ENCODE results near the gene SEC62. TPM values are rescaled to one million over a fixed set of nuclear protein-coding genes. Genes with fewer than 3 reads are reported as not detected.
"Not testable (repeated sequence)": the region's sequence is repeated elsewhere in the genome, so short reads cannot be mapped to it uniquely, and the experiment has no call there.

The SEC62 gene
- total RNA-seq, 1 donor from 2014 or later = 68.9 TPM

DNA sequence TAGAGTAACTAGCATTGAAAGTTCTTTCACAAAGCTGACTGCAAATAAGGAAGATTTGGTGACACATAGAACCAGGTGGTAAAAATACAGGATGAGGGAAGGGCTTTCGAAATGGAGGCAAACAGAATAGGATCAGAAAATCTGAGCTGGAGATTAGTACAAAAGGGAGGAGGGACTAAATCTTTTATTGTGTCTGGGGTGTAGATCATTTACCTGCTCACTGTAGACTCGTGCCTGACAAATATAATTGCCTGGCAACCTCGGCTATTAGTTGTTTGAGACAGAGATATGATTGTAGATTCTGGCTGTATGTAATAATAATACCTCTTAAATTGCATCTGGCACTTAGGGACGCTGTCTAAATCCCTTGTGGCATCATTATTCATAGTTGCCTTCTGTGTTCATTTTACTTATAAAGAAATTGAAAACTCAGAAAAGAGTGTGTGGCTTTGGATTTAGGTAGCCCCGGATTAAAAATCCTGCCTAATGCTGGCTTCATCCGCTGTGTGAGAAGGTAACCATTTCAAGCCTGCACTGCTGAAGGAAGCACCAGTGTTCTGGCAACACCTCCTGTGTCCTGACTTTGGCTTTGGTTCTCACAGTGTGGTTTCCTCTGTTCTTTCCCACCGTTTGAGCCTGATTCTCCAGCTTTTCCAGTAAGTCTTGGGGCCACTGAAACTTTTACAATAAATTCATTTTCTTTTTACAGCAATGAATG is 46.2 kb downstream of the SEC62 start:
- intact Hi-C loops (cut with micrococcal nuclease) = no loop called here

GRCh38 chr3:170016057-170016456 is 49.5 kb downstream of the SEC62 start:
- intact Hi-C loops (cut with micrococcal nuclease) = no loop called here

GRCh38 chr3:170019306-170019705 is 52.7 kb downstream of the SEC62 start:
- intact Hi-C loops (cut with micrococcal nuclease) = not testable (repeated sequence)

GRCh38 chr3:170021083-170021482 is 54.5 kb downstream of the SEC62 start:
- intact Hi-C loops (cut with micrococcal nuclease) = no loop called here

- intact Hi-C loops (cut with micrococcal nuclease) = no loop called here
These were observed 55.7 kb downstream of the SEC62 start for GRCh38 chr3:170022336-170022735.

DNA sequence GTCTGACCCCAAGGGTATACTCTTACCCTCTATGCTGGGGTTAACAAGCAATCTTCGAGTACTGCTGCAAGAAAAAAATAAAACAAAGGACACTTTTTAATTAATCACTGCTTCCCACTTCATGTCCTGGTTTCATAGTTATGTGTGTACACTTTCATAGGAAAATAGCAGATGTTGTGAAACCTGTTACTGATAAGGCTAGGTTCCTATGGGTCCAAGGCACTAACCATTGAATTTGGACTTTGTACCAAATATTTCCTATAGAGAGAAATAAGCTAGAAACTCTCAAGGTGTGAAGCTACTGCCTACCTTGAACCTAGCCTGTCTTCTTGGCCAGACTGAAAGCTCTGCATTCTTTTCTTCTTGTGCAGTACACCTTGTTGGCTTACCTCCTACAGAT is 56.6 kb downstream of the SEC62 start:
- intact Hi-C loops (cut with micrococcal nuclease) = no loop called here

- intact Hi-C loops (cut with micrococcal nuclease) = no loop called here
These were observed 58.0 kb downstream of the SEC62 start for GRCh38 chr3:170024581-170024980.

- intact Hi-C loops (cut with micrococcal nuclease) = loop anchor here (2.0 kb wide), 1 partner anchor 21 kb away; no protein-coding TSS in a partner anchor
These were observed 60.9 kb downstream of the SEC62 start for GRCh38 chr3:170027233-170028102.

GRCh38 chr3:170033489-170033888 is 66.9 kb downstream of the SEC62 start:
- intact Hi-C loops (cut with micrococcal nuclease) = loop anchor here (2.0 to 10.0 kb wide), 2 partner anchors 67 to 369 kb away; partner anchors contain the start of genes MECOM and SEC62

DNA sequence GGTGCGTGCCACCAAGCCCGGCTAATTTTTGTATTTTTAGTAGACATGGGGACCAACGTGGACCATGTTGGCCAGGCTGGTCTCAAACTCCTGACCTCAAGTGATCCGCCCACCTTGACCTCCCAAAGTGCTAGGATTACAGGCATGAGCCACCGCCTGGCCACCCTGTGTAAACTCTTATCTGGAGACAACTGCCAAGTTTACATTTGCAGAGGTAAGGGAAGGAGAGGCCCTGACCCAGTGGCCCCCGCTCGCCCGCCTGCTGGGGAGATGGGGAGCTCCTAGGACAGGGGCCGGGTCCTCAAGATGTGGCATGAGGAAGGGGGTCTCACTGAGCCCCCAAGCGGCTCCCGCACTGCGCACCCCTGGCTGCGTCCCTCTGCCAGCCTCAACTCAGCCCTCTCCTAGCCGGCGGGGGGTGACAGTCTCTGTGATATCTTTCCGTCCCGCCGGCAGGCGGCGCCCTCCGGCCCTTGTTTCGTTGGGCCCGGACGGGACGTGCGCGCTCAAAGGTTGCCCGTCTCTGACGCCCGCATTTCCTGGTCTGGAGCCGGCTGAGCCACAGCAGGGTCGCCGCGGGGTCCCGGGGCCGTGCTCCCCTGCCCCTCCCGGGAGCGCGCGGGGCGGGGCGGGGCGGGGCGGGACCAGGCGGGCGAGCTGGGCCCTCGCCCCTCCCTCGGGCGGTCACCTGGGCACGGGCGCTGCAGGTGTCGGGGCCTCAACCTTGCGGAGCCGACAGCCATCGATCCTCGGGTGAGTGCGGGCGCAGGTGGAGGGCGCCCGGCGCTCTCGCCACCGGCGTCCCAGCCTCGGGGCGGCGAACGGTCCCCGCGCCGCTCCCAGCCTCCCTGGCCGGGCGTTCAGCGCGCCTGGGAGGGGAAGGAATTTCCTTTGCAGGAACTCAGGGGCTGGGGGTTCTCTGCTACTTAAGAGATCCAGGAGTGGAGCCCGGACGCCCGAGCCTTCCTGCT is 71.1 kb downstream of the SEC62 start, which contains the start of gene GPR160:
Gene GPR160, plus strand, starts transcription at position 533 of the 971 bp plus-strand sequence. CDS start 45,978 bp downstream, outside the sequence.
- intact Hi-C loops (cut with micrococcal nuclease) = loop anchor here (1.0 to 10.0 kb wide), 9 partner anchors 17 to 373 kb away; partner anchors contain the start of genes LRRC34, LRRIQ4, MECOM and PHC3

DNA sequence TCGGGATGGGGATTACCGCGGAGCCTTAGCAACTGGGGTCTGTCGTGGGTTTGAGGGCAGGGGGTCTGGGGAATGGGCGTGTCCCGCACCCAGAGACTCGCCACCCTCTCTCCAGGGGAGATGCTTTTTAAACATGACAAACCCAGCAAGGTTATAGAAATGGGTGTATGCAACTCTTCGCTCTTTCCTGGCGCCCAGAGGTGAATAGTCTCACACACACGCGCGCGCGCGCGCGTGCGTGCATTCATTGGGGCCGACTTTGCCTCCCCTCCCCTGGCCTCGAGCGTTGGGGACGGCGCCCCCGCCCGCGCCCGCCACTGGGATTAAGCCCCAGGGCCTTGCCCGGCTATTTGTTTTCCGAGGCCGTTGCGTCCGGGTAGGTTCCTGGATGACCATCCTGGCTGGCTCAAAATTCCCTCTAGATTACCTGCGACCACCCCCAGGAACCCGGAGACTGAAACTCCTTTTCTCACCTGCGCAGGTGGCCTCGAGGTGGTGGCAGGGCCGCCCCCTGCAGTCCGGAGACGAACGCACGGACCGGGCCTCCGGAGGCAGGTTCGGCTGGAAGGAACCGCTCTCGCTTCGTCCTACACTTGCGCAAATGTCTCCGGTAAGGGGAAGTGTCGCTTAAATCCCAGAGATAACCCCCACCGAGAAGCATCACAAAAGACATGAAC is 72.0 kb downstream of the SEC62 start:
- intact Hi-C loops (cut with micrococcal nuclease) = loop anchor here (1.0 to 10.0 kb wide), 8 partner anchors 16 to 374 kb away; partner anchors contain the start of genes LRRC34, LRRIQ4, MECOM and SEC62

DNA sequence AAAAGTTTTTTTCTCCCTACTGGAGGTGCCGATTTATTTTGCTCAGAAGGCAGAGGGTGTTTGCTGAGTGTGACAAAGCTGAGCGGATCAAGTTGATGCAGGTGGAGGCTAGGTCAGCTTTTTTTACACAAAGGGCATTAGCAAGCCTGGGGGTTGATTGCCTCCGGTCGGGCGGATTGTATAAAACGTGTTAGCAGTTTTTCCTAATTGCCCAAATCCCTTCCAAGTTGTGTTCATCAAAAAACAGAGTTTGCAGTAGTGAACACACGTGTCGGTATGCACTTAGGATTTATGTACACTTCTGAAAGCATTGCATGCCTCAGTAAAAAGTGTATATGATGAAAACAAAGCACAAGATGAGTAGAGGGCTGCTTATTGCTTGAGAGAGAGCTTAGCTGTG is 73.8 kb downstream of the SEC62 start:
- intact Hi-C loops (cut with micrococcal nuclease) = no loop called here

DNA sequence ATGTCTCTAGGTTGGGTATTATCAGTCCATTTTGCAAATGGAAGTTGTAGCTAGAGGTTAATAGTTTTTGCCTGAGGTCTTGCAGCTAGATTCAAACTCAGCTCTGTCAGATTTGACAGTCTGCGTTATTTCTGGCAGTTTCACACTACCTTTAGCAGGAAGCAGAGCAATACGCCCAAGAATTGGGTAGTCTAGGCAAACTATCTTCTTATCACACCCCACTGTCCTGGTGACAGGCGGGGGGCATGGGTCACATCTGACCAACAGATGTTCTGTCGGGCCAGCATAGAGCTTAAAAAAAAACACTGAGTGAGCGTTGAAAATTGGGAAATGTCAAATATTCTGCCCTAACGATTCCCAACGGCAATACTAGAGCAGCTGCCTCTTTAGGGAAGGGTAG is 76.9 kb downstream of the SEC62 start:
- intact Hi-C loops (cut with micrococcal nuclease) = no loop called here

GRCh38 chr3:170044271-170044670 is 77.7 kb downstream of the SEC62 start:
- intact Hi-C loops (cut with micrococcal nuclease) = no loop called here

DNA sequence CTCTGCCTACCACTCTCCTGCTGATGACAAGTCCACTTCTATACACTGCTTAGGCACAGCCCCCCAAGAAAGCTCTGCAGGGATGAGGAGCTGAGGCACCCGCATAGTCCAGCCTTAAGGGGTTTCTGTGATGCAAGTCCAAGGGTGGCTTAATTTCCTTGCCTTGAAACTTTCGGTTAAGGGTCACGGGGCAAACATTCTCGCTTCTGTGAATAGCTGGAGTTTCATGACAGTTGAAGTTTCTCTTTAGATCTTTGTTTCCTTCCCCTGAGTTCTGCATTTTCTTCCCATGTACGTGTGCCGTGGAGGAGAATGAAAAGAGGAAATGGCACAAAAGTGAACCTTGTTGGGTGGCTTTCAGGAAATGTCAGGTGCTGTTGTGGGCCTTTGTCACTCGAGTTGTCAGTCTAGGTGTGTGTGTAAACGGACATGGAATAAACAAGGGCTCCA is 78.2 kb downstream of the SEC62 start:
- intact Hi-C loops (cut with micrococcal nuclease) = no loop called here

DNA sequence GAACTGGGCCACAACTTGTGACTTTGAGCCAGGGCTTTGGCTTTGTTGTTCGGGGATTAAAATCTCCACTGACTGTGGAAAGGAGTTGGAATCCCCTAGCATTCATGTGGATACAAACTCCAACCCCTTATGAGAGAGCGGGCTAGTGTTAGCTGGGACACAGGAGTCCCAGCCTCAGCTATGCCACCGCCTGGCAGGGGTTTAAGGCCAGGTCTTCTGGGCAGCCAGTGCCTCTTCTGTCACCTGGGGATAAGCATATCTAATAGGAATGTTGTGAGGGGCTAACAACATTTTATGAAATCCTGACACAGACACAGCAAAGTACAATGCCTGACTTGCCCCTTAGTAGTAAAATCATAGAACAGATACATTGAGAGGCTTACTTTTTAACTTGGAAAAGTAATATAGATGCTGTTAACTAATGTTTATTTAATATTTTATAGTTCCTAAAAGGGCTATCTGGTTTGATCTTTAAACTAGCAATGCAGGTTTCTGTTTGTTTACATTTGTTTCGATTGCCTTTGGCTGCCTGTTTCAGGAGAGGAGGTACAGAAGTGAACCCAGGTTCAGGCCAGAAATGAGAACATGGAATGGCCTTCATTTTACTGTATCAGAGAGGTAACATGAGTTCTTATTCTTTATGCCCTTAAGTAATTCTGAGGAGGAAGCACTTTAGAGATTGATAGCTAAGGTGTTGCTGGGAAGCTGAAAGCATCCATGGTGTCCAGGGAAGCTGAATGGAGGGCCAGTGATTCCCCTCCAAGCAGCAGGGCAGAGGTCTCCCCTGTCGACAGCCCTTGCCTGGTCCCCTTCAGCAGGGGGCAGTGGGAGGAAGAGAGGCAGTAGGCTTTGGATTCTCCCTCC is 79.9 kb downstream of the SEC62 start:
- intact Hi-C loops (cut with micrococcal nuclease) = no loop called here

GRCh38 chr3:170047133-170047404 is 80.5 kb downstream of the SEC62 start:
- intact Hi-C loops (cut with micrococcal nuclease) = no loop called here
